DND-41 (cell line): ENCODE results near the gene KCNC1.

Experiments used
- ATAC-seq: fragments of 200-7000 bp; cut with Tn5 transposase; 3 replicates; pipeline ENCODE4 v1.9.1; 2021; ENCODE audit warnings: low read depth; ENCODE audit not compliant: insufficient read depth
- DNase-seq: peaks from one replicate; pipeline ENCODE4 v3.0.0-alpha.2; 2020
- H2AFZ ChIP-seq: 2 replicates; pipeline ENCODE4 v1.6.0; 2012; ENCODE audit warnings: low read depth, low read length
- H3K27ac ChIP-seq: 2 replicates; pipeline ENCODE4 v1.5.1; 2012; ENCODE audit warnings: low read length, inconsistent platforms
- H3K27me3 ChIP-seq: fragments of 200-600 bp; sonication (generic); 2 replicates; pipeline ENCODE4 v1.6.0; 2012; ENCODE audit warnings: low read length, mild to moderate bottlenecking, inconsistent platforms; ENCODE audit not compliant: insufficient read depth, poor library complexity
- H3K36me3 ChIP-seq: 2 replicates; pipeline ENCODE4 v1.5.1; 2012; ENCODE audit warnings: low read length, inconsistent platforms; ENCODE audit not compliant: insufficient read depth
- H3K4me1 ChIP-seq: 2 replicates; pipeline ENCODE4 v1.5.1; 2012; ENCODE audit warnings: mild to moderate bottlenecking, low read length; ENCODE audit not compliant: insufficient read depth
- H3K4me2 ChIP-seq: 2 replicates; pipeline ENCODE4 v1.6.0; 2012; ENCODE audit warnings: mild to moderate bottlenecking, moderate library complexity, low read length, inconsistent platforms; ENCODE audit not compliant: insufficient read depth
- H3K4me3 ChIP-seq, 2 experiments: fragments of 200-600 bp in 1 of 2; shearing (Covaris generic) in 1 of 2; 2 replicates each; pipeline ENCODE4 v1.5.1; 2012 to 2016; ENCODE audit warnings: inconsistent platforms in 2 of 2, low read length in 2 of 2, mild to moderate bottlenecking in 2 of 2, low read depth in 1 of 2, moderate library complexity in 1 of 2
- H3K79me2 ChIP-seq: 2 replicates; pipeline ENCODE4 v1.6.0; 2012; ENCODE audit warnings: low read length, inconsistent platforms; ENCODE audit not compliant: insufficient read depth
- H3K9ac ChIP-seq: 2 replicates; pipeline ENCODE4 v1.6.0; 2012; ENCODE audit warnings: low read depth, mild to moderate bottlenecking, inconsistent platforms, low read length, moderate library complexity
- H3K9me3 ChIP-seq: 2 replicates; pipeline ENCODE4 v1.5.1; 2012; ENCODE audit warnings: low read length, moderate library complexity, mild to moderate bottlenecking, inconsistent platforms; ENCODE audit not compliant: insufficient read depth, severe bottlenecking
- H4K20me1 ChIP-seq: 2 replicates; pipeline ENCODE4 v1.6.0; 2012; ENCODE audit warnings: low read length; ENCODE audit not compliant: insufficient read depth
- EZH2 ChIP-seq: IDR thresholded peaks from 3 replicates; pipeline ENCODE4 v1.6.1; 2012; ENCODE audit warnings: borderline replicate concordance, low read depth, mild to moderate bottlenecking, moderate library complexity, low read length, inconsistent platforms; ENCODE audit not compliant: severe bottlenecking
- TF ChIP-seq, protein P1 (sequence below): IDR thresholded peaks from 2 replicates; pipeline ENCODE4 v1.5.1; 2012; ENCODE audit warnings: borderline replicate concordance, low read length, moderate library complexity, mild to moderate bottlenecking; ENCODE audit not compliant: poor library complexity, severe bottlenecking; ENCODE audit errors: extremely low read depth

The KCNC1 gene

DNA sequence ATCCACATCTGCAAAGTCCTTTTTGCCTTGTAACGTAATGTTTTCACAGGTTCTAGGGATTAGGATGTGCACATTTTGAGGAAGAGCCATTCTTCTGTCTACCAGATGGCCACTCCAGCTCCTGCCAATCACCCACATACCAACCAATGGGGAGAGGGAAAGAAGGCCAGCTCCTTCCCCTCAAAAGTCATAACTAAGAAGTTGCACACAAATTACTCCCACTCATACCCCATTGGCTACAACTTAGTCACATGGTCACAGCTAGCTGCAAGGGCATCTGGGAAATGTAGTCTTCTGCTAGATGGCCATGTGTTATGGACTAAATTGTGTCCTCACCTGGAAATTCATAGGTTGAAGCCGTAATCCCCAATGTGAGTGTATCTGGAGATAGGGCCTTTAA, 30.6 kb upstream of the KCNC1 start:
- peak; percentile 42; the same call in 1 of the 3 replicates for ATAC-seq
- no peak overlapping the region for H2AFZ ChIP-seq

GRCh38 chr11:17707830-17708229, 26.8 kb upstream of the KCNC1 start:
- Histone ChIP-seq H3K36me3 (no peaks in the 10 kb centered on the region), H3K9me3 (no peaks in the 10 kb centered on the region), H3K27me3 (peaks cover 44% of the 10 kb centered on the region), H2AFZ (no peak overlapping the region), H3K27ac (no peak overlapping the region), H3K9ac (no peak overlapping the region), H3K79me2 (no peaks in the 10 kb centered on the region), H3K4me2 (no peak overlapping the region), H4K20me1 (no peaks in the 10 kb centered on the region), H3K4me3 (no peak overlapping the region), H3K4me1 (no peaks in the 10 kb centered on the region)
- ATAC-seq (no peak), DNase-seq (no peak)
- TF ChIP-seq EZH2 = no peak
- TF ChIP-seq, protein P1, sequence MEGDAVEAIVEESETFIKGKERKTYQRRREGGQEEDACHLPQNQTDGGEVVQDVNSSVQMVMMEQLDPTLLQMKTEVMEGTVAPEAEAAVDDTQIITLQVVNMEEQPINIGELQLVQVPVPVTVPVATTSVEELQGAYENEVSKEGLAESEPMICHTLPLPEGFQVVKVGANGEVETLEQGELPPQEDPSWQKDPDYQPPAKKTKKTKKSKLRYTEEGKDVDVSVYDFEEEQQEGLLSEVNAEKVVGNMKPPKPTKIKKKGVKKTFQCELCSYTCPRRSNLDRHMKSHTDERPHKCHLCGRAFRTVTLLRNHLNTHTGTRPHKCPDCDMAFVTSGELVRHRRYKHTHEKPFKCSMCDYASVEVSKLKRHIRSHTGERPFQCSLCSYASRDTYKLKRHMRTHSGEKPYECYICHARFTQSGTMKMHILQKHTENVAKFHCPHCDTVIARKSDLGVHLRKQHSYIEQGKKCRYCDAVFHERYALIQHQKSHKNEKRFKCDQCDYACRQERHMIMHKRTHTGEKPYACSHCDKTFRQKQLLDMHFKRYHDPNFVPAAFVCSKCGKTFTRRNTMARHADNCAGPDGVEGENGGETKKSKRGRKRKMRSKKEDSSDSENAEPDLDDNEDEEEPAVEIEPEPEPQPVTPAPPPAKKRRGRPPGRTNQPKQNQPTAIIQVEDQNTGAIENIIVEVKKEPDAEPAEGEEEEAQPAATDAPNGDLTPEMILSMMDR = no peak

More for the DNA sequence above, 30.6 kb upstream of the KCNC1 start:
- Histone ChIP-seq H3K36me3 (no peaks in the 10 kb centered on the region), H3K4me2 (no peak overlapping the region), H3K9me3 (no peaks in the 10 kb centered on the region), H3K27me3 (peaks cover 14% of the 10 kb centered on the region), H3K79me2 (no peaks in the 10 kb centered on the region), H4K20me1 (no peaks in the 10 kb centered on the region), H3K4me3 (no peak overlapping the region), H3K27ac (no peak overlapping the region), H3K4me1 (no peaks in the 10 kb centered on the region), H3K9ac (no peak overlapping the region)
- DNase-seq = no peak
- TF ChIP-seq, protein P1 = no peak
- TF ChIP-seq EZH2 = no peak

DNA sequence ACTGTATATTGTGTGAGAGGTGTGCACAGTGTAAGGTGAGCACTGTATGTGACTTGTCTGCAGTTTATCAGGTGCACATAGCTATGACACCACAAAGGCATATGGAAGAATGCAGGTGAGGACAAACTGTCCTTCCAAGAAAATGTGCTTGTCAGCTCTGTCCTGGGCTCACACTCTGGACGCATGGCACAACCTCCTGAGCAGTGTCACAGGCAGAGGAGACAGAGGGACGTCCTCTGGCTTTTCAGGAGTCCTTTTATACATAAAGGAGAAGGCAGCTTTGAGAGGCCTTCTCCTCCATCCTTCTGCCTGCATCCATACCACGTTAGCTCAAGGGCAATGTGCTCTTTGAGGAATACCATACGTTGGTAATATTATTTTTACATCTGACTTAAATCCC, 22.7 kb upstream of the KCNC1 start:
- Histone ChIP-seq H3K27me3 (peaks cover 49% of the 10 kb centered on the region), H3K27ac (no peak overlapping the region), H3K9ac (no peak overlapping the region), H4K20me1 (no peaks in the 10 kb centered on the region), H3K4me1 (no peaks in the 10 kb centered on the region), H3K36me3 (no peaks in the 10 kb centered on the region), H2AFZ (no peak overlapping the region), H3K9me3 (no peaks in the 10 kb centered on the region), H3K4me3 (no peak overlapping the region), H3K4me2 (no peak overlapping the region), H3K79me2 (no peaks in the 10 kb centered on the region)
- DNase-seq (no peak), ATAC-seq (no peak)
- TF ChIP-seq, protein P1 = no peak
- TF ChIP-seq EZH2 = no peak

GRCh38 chr11:17713851-17714250, 20.7 kb upstream of the KCNC1 start:
- peaks cover 50% of the 10 kb centered on the region for H3K27me3 ChIP-seq
- H3K4me1 ChIP-seq = no peaks in the 10 kb centered on the region
- H3K36me3 ChIP-seq = no peaks in the 10 kb centered on the region
- ATAC-seq (no peak), DNase-seq (no peak)
- TF ChIP-seq, protein P1 = no peak
- TF ChIP-seq EZH2 = no peak
- H3K27ac ChIP-seq = no peak overlapping the region
- no peak overlapping the region for H3K4me2 ChIP-seq
- no peak overlapping the region for H3K4me3 ChIP-seq
- H2AFZ ChIP-seq = no peak overlapping the region
- no peaks in the 10 kb centered on the region for H3K9me3 ChIP-seq
- no peaks in the 10 kb centered on the region; the same call in 1 of the 2 replicates for H4K20me1 ChIP-seq
- H3K9ac ChIP-seq = no peak overlapping the region
- no peaks in the 10 kb centered on the region for H3K79me2 ChIP-seq
